ENCODE measurements around the gene BTBD9. TPM values are rescaled to one million over a fixed set of nuclear protein-coding genes. Genes with fewer than 3 reads are reported as not detected.

Gene BTBD9
- total RNA-seq, 1 donor from 2014 or later = 10.3 TPM

- no peaks in the 10 kb centered on the region for H3K27me3 Mint-ChIP-seq (ENCODE audit: unreplicated experiment)
Observed at GRCh38 chr6:38589367-38589720, 50.4 kb downstream of the BTBD9 start.

GRCh38 chr6:38588631-38589366, 50.9 kb downstream of the BTBD9 start:
- Mint-ChIP-seq H3K4me1 (ENCODE audit: unreplicated experiment) (no peaks in the 10 kb centered on the region), H3K27ac (ENCODE audit: unreplicated experiment) (no peak overlapping the region), H3K36me3 (ENCODE audit: low read depth, unreplicated experiment) (no peaks in the 10 kb centered on the region), H3K9me3 (ENCODE audit: unreplicated experiment) (no peaks in the 10 kb centered on the region), H3K27me3 (ENCODE audit: unreplicated experiment) (no peaks in the 10 kb centered on the region), H3K4me3 (ENCODE audit: unreplicated experiment) (no peak overlapping the region)
- TF ChIP-seq CTCF (IDR thresholded peaks at IDR 0.05; ENCODE audit: unreplicated experiment) = no peak
- DNase-seq (ENCODE audit: low spot score) = no peak

More at GRCh38 chr6:38589367-38589720, 50.4 kb downstream of the BTBD9 start:
- H3K9me3 Mint-ChIP-seq (ENCODE audit: unreplicated experiment) = no peaks in the 10 kb centered on the region
- no peak for TF ChIP-seq CTCF (IDR thresholded peaks at IDR 0.05; ENCODE audit: unreplicated experiment)
- no peaks in the 10 kb centered on the region for H3K4me1 Mint-ChIP-seq (ENCODE audit: unreplicated experiment)
- no peak overlapping the region for H3K27ac Mint-ChIP-seq (ENCODE audit: unreplicated experiment)
- H3K4me3 Mint-ChIP-seq (ENCODE audit: unreplicated experiment) = no peak overlapping the region
- no peaks in the 10 kb centered on the region for H3K36me3 Mint-ChIP-seq (ENCODE audit: low read depth, unreplicated experiment)
- no peak for DNase-seq (ENCODE audit: low spot score)

- no peaks in the 10 kb centered on the region for H3K36me3 Mint-ChIP-seq (ENCODE audit: low read depth, unreplicated experiment)
- H3K27me3 Mint-ChIP-seq (ENCODE audit: unreplicated experiment) = no peaks in the 10 kb centered on the region
- no peak for DNase-seq (ENCODE audit: low spot score)
- H3K27ac Mint-ChIP-seq (ENCODE audit: unreplicated experiment) = no peak overlapping the region
- no peaks in the 10 kb centered on the region for H3K4me1 Mint-ChIP-seq (ENCODE audit: unreplicated experiment)
- TF ChIP-seq CTCF (IDR thresholded peaks at IDR 0.05; ENCODE audit: unreplicated experiment) = no peak
- H3K9me3 Mint-ChIP-seq (ENCODE audit: unreplicated experiment) = no peaks in the 10 kb centered on the region
- H3K4me3 Mint-ChIP-seq (ENCODE audit: unreplicated experiment) = no peak overlapping the region
Observed at GRCh38 chr6:38587766-38588362, 51.9 kb downstream of the BTBD9 start.

GRCh38 chr6:38586992-38587391, 52.7 kb downstream of the BTBD9 start:
- no peak overlapping the region for H3K27ac Mint-ChIP-seq (ENCODE audit: unreplicated experiment)
- H3K27me3 Mint-ChIP-seq (ENCODE audit: unreplicated experiment) = no peaks in the 10 kb centered on the region
- no peaks in the 10 kb centered on the region for H3K4me1 Mint-ChIP-seq (ENCODE audit: unreplicated experiment)
- TF ChIP-seq CTCF (IDR thresholded peaks at IDR 0.05; ENCODE audit: unreplicated experiment) = no peak
- DNase-seq (ENCODE audit: low spot score) = no peak
- H3K9me3 Mint-ChIP-seq (ENCODE audit: unreplicated experiment) = no peaks in the 10 kb centered on the region
- H3K36me3 Mint-ChIP-seq (ENCODE audit: low read depth, unreplicated experiment) = no peaks in the 10 kb centered on the region
- no peak overlapping the region for H3K4me3 Mint-ChIP-seq (ENCODE audit: unreplicated experiment)

- Mint-ChIP-seq H3K27me3 (ENCODE audit: unreplicated experiment) (no peaks in the 10 kb centered on the region), H3K9me3 (ENCODE audit: unreplicated experiment) (no peaks in the 10 kb centered on the region), H3K27ac (ENCODE audit: unreplicated experiment) (no peak overlapping the region), H3K4me3 (ENCODE audit: unreplicated experiment) (no peak overlapping the region), H3K36me3 (ENCODE audit: low read depth, unreplicated experiment) (no peaks in the 10 kb centered on the region), H3K4me1 (ENCODE audit: unreplicated experiment) (no peaks in the 10 kb centered on the region)
- TF ChIP-seq CTCF (IDR thresholded peaks at IDR 0.05; ENCODE audit: unreplicated experiment) = no peak
- no peak for DNase-seq (ENCODE audit: low spot score)
Observed at GRCh38 chr6:38584731-38585130, 55.0 kb downstream of the BTBD9 start.

Measured in endothelial cell (in vitro differentiated cells).